ENCODE results near the gene PDE11A. TPM values are rescaled to one million over a fixed set of nuclear protein-coding genes. Genes with fewer than 3 reads are reported as not detected.

PDE11A gene
- total and polyA plus RNA-seq, 4 donors = 0.11 to 1.3 (median 0.25) TPM; not detected in 1

GRCh38 chr2:177669625-177670330 is 402.8 kb downstream of the PDE11A start:
- DNase-seq (no peak), ATAC-seq (ENCODE audit: insufficient read depth, low FRiP score) (no peak)
- Histone ChIP-seq H3K4me1 (ENCODE audit: control insufficient read depth in 5 of 5, insufficient read depth in 5 of 5, low read length in 5 of 5) (peaks cover 0 to 5% (median 0%) of the 10 kb centered on the region in 5 donors), H3K4me3 (no peak overlapping the region), H3K9me3 (ENCODE audit: control insufficient read depth in 4 of 4, insufficient read depth in 3 of 4, low read length in 3 of 4) (no peaks in the 10 kb centered on the region), H3K27me3 (ENCODE audit: control insufficient read depth in 3 of 3, insufficient read depth in 3 of 3, low read length in 2 of 3) (no peaks in the 10 kb centered on the region), H3K36me3 (ENCODE audit: control insufficient read depth in 4 of 4, insufficient read depth in 4 of 4, low read length in 4 of 4) (no peaks in the 10 kb centered on the region), H3K27ac (ENCODE audit: low read depth in 1 of 2, low read length in 1 of 2) (no peak overlapping the region), H3K9ac (ENCODE audit: insufficient read depth in 1 of 2, low read length in 2 of 2) (no peak overlapping the region)
- TF ChIP-seq CTCF (IDR thresholded peaks at IDR 0.05; ENCODE audit: control extremely low read depth, extremely low read depth) = no peak
- WGBS, 2 donors = 84 to 86% methylated on average over 3 of the region's 3 CpGs

- no peak for DNase-seq
- Histone ChIP-seq H3K4me1 (ENCODE audit: control insufficient read depth in 5 of 5, insufficient read depth in 5 of 5, low read length in 5 of 5) (peaks cover 0 to 5% (median 0%) of the 10 kb centered on the region in 5 donors), H3K27ac (ENCODE audit: low read depth in 1 of 2, low read length in 1 of 2) (no peak overlapping the region), H3K4me3 (no peak overlapping the region), H3K36me3 (ENCODE audit: control insufficient read depth in 4 of 4, insufficient read depth in 4 of 4, low read length in 4 of 4) (no peaks in the 10 kb centered on the region), H3K9me3 (ENCODE audit: control insufficient read depth in 4 of 4, insufficient read depth in 3 of 4, low read length in 3 of 4) (no peaks in the 10 kb centered on the region), H3K9ac (ENCODE audit: insufficient read depth in 1 of 2, low read length in 2 of 2) (no peak overlapping the region), H3K27me3 (ENCODE audit: control insufficient read depth in 3 of 3, insufficient read depth in 3 of 3, low read length in 2 of 3) (no peaks in the 10 kb centered on the region)
- no peak for ATAC-seq (ENCODE audit: insufficient read depth, low FRiP score)
- no peak for TF ChIP-seq CTCF (IDR thresholded peaks at IDR 0.05; ENCODE audit: control extremely low read depth, extremely low read depth)
- 91 to 95% methylated on average over 5 of the region's 5 CpGs for WGBS, 2 donors
These were observed 403.4 kb downstream of the PDE11A start for GRCh38 chr2:177669201-177669600.

GRCh38 chr2:177668617-177669016 is 404.0 kb downstream of the PDE11A start:
- DNase-seq = no peak
- Histone ChIP-seq H3K4me3 (no peak overlapping the region), H3K36me3 (ENCODE audit: control insufficient read depth in 4 of 4, insufficient read depth in 4 of 4, low read length in 4 of 4) (no peaks in the 10 kb centered on the region), H3K9me3 (ENCODE audit: control insufficient read depth in 4 of 4, insufficient read depth in 3 of 4, low read length in 3 of 4) (no peaks in the 10 kb centered on the region), H3K27ac (ENCODE audit: low read depth in 1 of 2, low read length in 1 of 2) (no peak overlapping the region), H3K27me3 (ENCODE audit: control insufficient read depth in 3 of 3, insufficient read depth in 3 of 3, low read length in 2 of 3) (no peaks in the 10 kb centered on the region), H3K4me1 (ENCODE audit: control insufficient read depth in 5 of 5, insufficient read depth in 5 of 5, low read length in 5 of 5) (peaks cover 0 to 5% (median 0%) of the 10 kb centered on the region in 5 donors), H3K9ac (ENCODE audit: insufficient read depth in 1 of 2, low read length in 2 of 2) (no peak overlapping the region)
- 93 to 98% methylated on average over 3 of the region's 3 CpGs for WGBS, 2 donors
- TF ChIP-seq CTCF (IDR thresholded peaks at IDR 0.05; ENCODE audit: control extremely low read depth, extremely low read depth) = no peak
- ATAC-seq (ENCODE audit: insufficient read depth, low FRiP score) = no peak

- no peak for ATAC-seq (ENCODE audit: insufficient read depth, low FRiP score)
- H3K36me3 ChIP-seq (ENCODE audit: control insufficient read depth in 4 of 4, insufficient read depth in 4 of 4, low read length in 4 of 4) = no peaks in the 10 kb centered on the region
- 0% methylated on average over 1 of the region's 1 CpG for WGBS, 2 donors
- H3K27ac ChIP-seq (ENCODE audit: low read depth in 1 of 2, low read length in 1 of 2) = no peak overlapping the region
- TF ChIP-seq CTCF (IDR thresholded peaks at IDR 0.05; ENCODE audit: control extremely low read depth, extremely low read depth) = no peak
- no peaks in the 10 kb centered on the region for H3K9me3 ChIP-seq (ENCODE audit: control insufficient read depth in 4 of 4, insufficient read depth in 3 of 4, low read length in 3 of 4)
- H3K4me1 ChIP-seq (ENCODE audit: control insufficient read depth in 5 of 5, insufficient read depth in 5 of 5, low read length in 5 of 5) = peaks cover 0 to 5% (median 0%) of the 10 kb centered on the region in 5 donors
- H3K4me3 ChIP-seq = no peak overlapping the region
- no peaks in the 10 kb centered on the region for H3K27me3 ChIP-seq (ENCODE audit: control insufficient read depth in 3 of 3, insufficient read depth in 3 of 3, low read length in 2 of 3)
- DNase-seq = no peak
- no peak overlapping the region for H3K9ac ChIP-seq (ENCODE audit: insufficient read depth in 1 of 2, low read length in 2 of 2)
These were observed 405.0 kb downstream of the PDE11A start for GRCh38 chr2:177667626-177668025.

Data from lung (tissue), 12 donors.